ENCODE results near the gene MUC13. TPM values are rescaled to one million over a fixed set of nuclear protein-coding genes. Genes with fewer than 3 reads are reported as not detected.
A peak's percentile ranks its signal among the peaks of the same experiment; 100 is the strongest.

Gene MUC13
- total and polyA plus RNA-seq, 2 of the 4 experiments (the other 2 are of a cell fraction): not detected

GRCh38 chr3:124926426-124927101, 8.0 kb downstream of the MUC13 start:
- H3K27me3 ChIP-seq (ENCODE audit: control insufficient read depth, insufficient read depth, low read length): peaks cover 12% of the 10 kb centered on the region; the same call in 1 of the 2 replicates
- H3K56ac ChIP-seq (ENCODE audit: extremely low read depth, insufficient read depth, low read length): no peak overlapping the region
- dilution Hi-C loops (cut with HindIII; ENCODE audit: low sequenced_read_pairs, unreplicated experiment): no loop called here
- peak overlapping the region; percentile 57; the same call in 1 of the 3 replicates for H2BK15ac ChIP-seq (ENCODE audit: low read depth, low read length)
- H3K4me1 ChIP-seq (ENCODE audit: control insufficient read depth, insufficient read depth, low read length): peaks cover 2% of the 10 kb centered on the region; the same call in 1 of the 2 replicates
- 40% methylated on average over 1 of the region's 4 CpGs; no CpG with 5 or more reads in 1 of the 2 experiments for WGBS, 2 experiments (ENCODE audit: extremely low coverage in 2 of 2, insufficient read length in 1 of 2)
- no peaks in the 10 kb centered on the region for H3K9me3 ChIP-seq (ENCODE audit: control insufficient read depth, insufficient read depth, low read length)
- H2AK5ac ChIP-seq (ENCODE audit: low read depth, low read length): peak overlapping the region; percentile 27; the same call in 1 of the 2 replicates
- no peak overlapping the region for H2AFZ ChIP-seq (replicated peaks; ENCODE audit: low read length, poor library complexity)
- no peaks in the 10 kb centered on the region for H3K79me1 ChIP-seq (ENCODE audit: low read depth in 1 of 2, low read length in 2 of 2)
- no peak overlapping the region for H3K4me2 ChIP-seq (ENCODE audit: low read depth, low read length)
- H2BK120ac ChIP-seq (ENCODE audit: low read depth, low read length): no peak overlapping the region
- no peak overlapping the region for H3K27ac ChIP-seq (ENCODE audit: insufficient read depth, low read length)
- 0 out of 2 replicates have a peak overlapping the region, but pooled peaks have one; percentile 45 for H3K23ac ChIP-seq (ENCODE audit: low read depth, low read length)
- no peak overlapping the region for H2AK9ac ChIP-seq (replicated peaks; ENCODE audit: low read depth, low read length, poor library complexity)
- ChIA-PET POLR2A (ENCODE audit: unreplicated experiment) (no interaction called here), CTCF (no interaction called here)
- H4K8ac ChIP-seq (ENCODE audit: low read depth in 2 of 2, low read length in 2 of 2): no peak overlapping the region
- peak overlapping the region; percentile 65 for H3K14ac ChIP-seq (replicated peaks; ENCODE audit: low read depth, low read length)
- no peak overlapping the region for H3K4me3 ChIP-seq (ENCODE audit: insufficient read depth, low read depth, low read length)
- no peak overlapping the region for H2BK5ac ChIP-seq (ENCODE audit: low read depth, low read length, poor library complexity, severe bottlenecking)
- BruUV-seq (replicated peaks): no TSS peak
- H3K18ac ChIP-seq (ENCODE audit: low read depth, low read length): no peak overlapping the region
- no peak overlapping the region for H3K9ac ChIP-seq (ENCODE audit: low read depth, low read length)
- no peak for TF ChIP-seq MAZ (IDR thresholded peaks at IDR 0.05; ENCODE audit: borderline replicate concordance, low read depth, low read length)
- TF ChIP-seq RAD21 (IDR thresholded peaks at IDR 0.05; ENCODE audit: low read length): no peak
- TF ChIP-seq MXI1 (IDR thresholded peaks at IDR 0.05; ENCODE audit: borderline replicate concordance, low read depth, low read length): no peak
- TF ChIP-seq POLR2A (IDR thresholded peaks at IDR 0.05; ENCODE audit: low read depth, low read length): no peak
- no peak for TF ChIP-seq BHLHE40 (IDR thresholded peaks at IDR 0.05; ENCODE audit: low read depth, low read length)
- TF ChIP-seq ELK1 (IDR thresholded peaks at IDR 0.05; ENCODE audit: borderline replicate concordance, low read depth, low read length): no peak
- no peak for TF ChIP-seq CTCF (conservative IDR thresholded peaks at IDR 0.05; ENCODE audit: low read depth, low read length)
- TF ChIP-seq, protein P1, sequence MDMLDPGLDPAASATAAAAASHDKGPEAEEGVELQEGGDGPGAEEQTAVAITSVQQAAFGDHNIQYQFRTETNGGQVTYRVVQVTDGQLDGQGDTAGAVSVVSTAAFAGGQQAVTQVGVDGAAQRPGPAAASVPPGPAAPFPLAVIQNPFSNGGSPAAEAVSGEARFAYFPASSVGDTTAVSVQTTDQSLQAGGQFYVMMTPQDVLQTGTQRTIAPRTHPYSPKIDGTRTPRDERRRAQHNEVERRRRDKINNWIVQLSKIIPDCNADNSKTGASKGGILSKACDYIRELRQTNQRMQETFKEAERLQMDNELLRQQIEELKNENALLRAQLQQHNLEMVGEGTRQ (IDR thresholded peaks at IDR 0.05; ENCODE audit: low read depth, low read length): no peak
- TF ChIP-seq SMC3 (IDR thresholded peaks at IDR 0.05; ENCODE audit: low read depth, low read length): no peak
- TF ChIP-seq RCOR1 (IDR thresholded peaks at IDR 0.05; ENCODE audit: insufficient replicate concordance, low read length): no peak
- no peak for TF ChIP-seq MAFK (IDR thresholded peaks at IDR 0.05; ENCODE audit: low read depth, low read length)
- no peak overlapping the region; the same call in 1 of the 2 replicates for H3K4ac ChIP-seq (ENCODE audit: low read depth, low read length)
- no peaks in the 10 kb centered on the region for H3K36me3 ChIP-seq (ENCODE audit: control insufficient read depth, insufficient read depth, low read length)
- 0 out of 2 replicates have a peak, but pooled peaks cover 4% of the 10 kb centered on the region for H4K20me1 ChIP-seq (ENCODE audit: insufficient read depth, low read length)
- in situ Hi-C loops (cut with MboI; ENCODE audit: low sequenced_read_pairs): loop anchor here (10.0 kb wide), 1 partner anchor 658 kb away; no protein-coding TSS in a partner anchor
- H3K9me1 ChIP-seq (ENCODE audit: insufficient read depth, low read length): 0 out of 2 replicates have a peak, but pooled peaks cover 4% of the 10 kb centered on the region
- H2BK20ac ChIP-seq (ENCODE audit: low read depth, low read length): no peak overlapping the region
- peak; percentile 36 for DNase-seq
- H4K91ac ChIP-seq (ENCODE audit: insufficient read depth, low read depth, low read length): no peak overlapping the region
- intact Hi-C loops (cut with micrococcal nuclease): loop anchor here (5.0 to 10.0 kb wide), 3 partner anchors 126 to 511 kb away; no protein-coding TSS in a partner anchor
- no peak overlapping the region for H4K5ac ChIP-seq (ENCODE audit: low read depth, low read length)
- no peak for ATAC-seq (ENCODE audit: low read depth)
